IMR-90 (cell line): ENCODE data around the gene OR1M1. TPM values are rescaled to one million over a fixed set of nuclear protein-coding genes. Genes with fewer than 3 reads are reported as not detected.

Source experiments
- ATAC-seq: fragments of 200-7000 bp; cut with Tn5 transposase; 2 replicates; pipeline ENCODE4 v1.9.1; 2020; ENCODE audit warnings: low read depth, mild to moderate bottlenecking, moderate library complexity
- BruUV-seq: library from RNA; stranded (reverse); fragments of 400-500 nt; replicated peaks from 2 replicates; lab custom pipeline; 2021; lab: Mats Ljungman, UMichigan
- CTCF ChIA-PET: fragments of 300-600 bp; formaldehyde crosslinking; extraction: SDS; loops from one replicate; lab custom pipeline; 2021; ENCODE audit warnings: antibody characterized with exemption; lab: Yijun Ruan, JAX
- POLR2A ChIA-PET: fragments of 300-600 bp; sonication (Branson Sonifier 250); formaldehyde crosslinking; loops from one replicate; lab custom pipeline; 2022; ENCODE audit warnings: antibody characterized with exemption; ENCODE audit not compliant: unreplicated experiment; lab: Charles Lee
- DNase-seq: peaks from one replicate; pipeline ENCODE4 v3.0.0; 2013
- H2AFZ ChIP-seq: replicated peaks from 2 replicates; pipeline ENCODE3; 2013; ENCODE audit warnings: low read length, mild to moderate bottlenecking; ENCODE audit not compliant: poor library complexity
- H2AK5ac ChIP-seq: 2 replicates; pipeline ENCODE4 v1.6.1; 2013; ENCODE audit warnings: low read depth, low read length, inconsistent platforms
- H2AK9ac ChIP-seq: replicated peaks from 2 replicates; pipeline ENCODE3; 2013; ENCODE audit warnings: mild to moderate bottlenecking, low read depth, low read length, moderate library complexity; ENCODE audit not compliant: poor library complexity
- H2BK120ac ChIP-seq: 2 replicates; pipeline ENCODE4 v1.6.1; 2013; ENCODE audit warnings: low read depth, low read length, inconsistent platforms
- H2BK15ac ChIP-seq: 3 replicates; pipeline ENCODE4 v1.6.1; 2013; ENCODE audit warnings: low read depth, low read length, inconsistent platforms
- H2BK20ac ChIP-seq: 2 replicates; pipeline ENCODE4 v1.6.1; 2013; ENCODE audit warnings: low read depth, mild to moderate bottlenecking, inconsistent platforms, low read length, moderate library complexity
- H2BK5ac ChIP-seq: 2 replicates; pipeline ENCODE4 v1.6.1; 2013; ENCODE audit warnings: mild to moderate bottlenecking, low read depth, low read length, inconsistent platforms; ENCODE audit not compliant: poor library complexity, severe bottlenecking
- H3K14ac ChIP-seq: replicated peaks from 2 replicates; pipeline ENCODE4 v1.6.1; 2013; ENCODE audit warnings: low read depth, low read length, inconsistent platforms
- H3K18ac ChIP-seq: 2 replicates; pipeline ENCODE4 v1.6.1; 2013; ENCODE audit warnings: low read depth, low read length, control low read depth
- H3K23ac ChIP-seq: 2 replicates; pipeline ENCODE4 v1.6.1; 2013; ENCODE audit warnings: low read depth, low read length, inconsistent platforms
- H3K27ac ChIP-seq: 2 replicates; pipeline ENCODE4 v1.5.1; 2013; ENCODE audit warnings: mild to moderate bottlenecking, control low read depth, low read length; ENCODE audit not compliant: insufficient read depth
- H3K27me3 ChIP-seq: 2 replicates; pipeline ENCODE4 v1.6.1; 2013; ENCODE audit warnings: low read length; ENCODE audit not compliant: control insufficient read depth, insufficient read depth
- H3K36me3 ChIP-seq: 2 replicates; pipeline ENCODE4 v1.6.1; 2013; ENCODE audit warnings: low read length, mixed read lengths; ENCODE audit not compliant: control insufficient read depth, insufficient read depth
- H3K4ac ChIP-seq: 2 replicates; pipeline ENCODE4 v1.6.1; 2013; ENCODE audit warnings: low read depth, low read length, inconsistent platforms
- H3K4me1 ChIP-seq: 2 replicates; pipeline ENCODE4 v1.6.1; 2013; ENCODE audit warnings: low read length, mixed read lengths; ENCODE audit not compliant: control insufficient read depth, insufficient read depth
- H3K4me2 ChIP-seq: 2 replicates; pipeline ENCODE4 v1.6.1; 2013; ENCODE audit warnings: low read depth, mild to moderate bottlenecking, control low read depth, low read length, moderate library complexity
- H3K4me3 ChIP-seq: 2 replicates; pipeline ENCODE4 v1.5.1; 2013; ENCODE audit warnings: low read depth, mild to moderate bottlenecking, control low read depth, low read length, moderate library complexity; ENCODE audit not compliant: insufficient read depth
- H3K56ac ChIP-seq: 2 replicates; pipeline ENCODE4 v1.6.1; 2013; ENCODE audit warnings: low read length, inconsistent platforms; ENCODE audit not compliant: insufficient read depth; ENCODE audit errors: extremely low read depth
- H3K79me1 ChIP-seq, 2 experiments: 2 replicates each; pipeline ENCODE4 v1.6.1; 2013; ENCODE audit warnings: low read length in 2 of 2, inconsistent platforms in 1 of 2, low read depth in 1 of 2
- H3K9ac ChIP-seq: 2 replicates; pipeline ENCODE4 v1.6.1; 2013; ENCODE audit warnings: low read depth, low read length, control low read depth
- H3K9me1 ChIP-seq: 2 replicates; pipeline ENCODE4 v1.6.1; 2013; ENCODE audit warnings: low read length, inconsistent platforms; ENCODE audit not compliant: insufficient read depth
- H3K9me3 ChIP-seq: 2 replicates; pipeline ENCODE4 v1.6.1; 2013; ENCODE audit warnings: low read length; ENCODE audit not compliant: control insufficient read depth, insufficient read depth
- H4K20me1 ChIP-seq: 2 replicates; pipeline ENCODE4 v1.6.1; 2013; ENCODE audit warnings: low read length, inconsistent platforms; ENCODE audit not compliant: insufficient read depth
- H4K5ac ChIP-seq: 2 replicates; pipeline ENCODE4 v1.6.1; 2013; ENCODE audit warnings: mild to moderate bottlenecking, low read depth, low read length, control low read depth
- H4K8ac ChIP-seq, 2 experiments: 2 replicates each; pipeline ENCODE4 v1.6.1; 2013; ENCODE audit warnings: low read depth in 2 of 2, low read length in 2 of 2, control low read depth in 1 of 2, inconsistent platforms in 1 of 2
- H4K91ac ChIP-seq: 2 replicates; pipeline ENCODE4 v1.6.1; 2013; ENCODE audit warnings: low read depth, low read length, inconsistent platforms; ENCODE audit not compliant: insufficient read depth
- CEBPB ChIP-seq: IDR thresholded peaks from 2 replicates; pipeline ENCODE4 v1.6.1; 2012; ENCODE audit warnings: low read depth, low read length, improper control_type of control experiment
- MAZ ChIP-seq: IDR thresholded peaks from 2 replicates; pipeline ENCODE4 v1.6.1; 2012; ENCODE audit warnings: low read depth, mild to moderate bottlenecking, low read length, improper control_type of control experiment, moderate library complexity, borderline replicate concordance
- WGBS, 2 experiments: methylation state at CpG; one replicate each; pipeline versions ENCODE4 v1.1.5 to v1.1.7; 2013; ENCODE audit warnings: missing lambda C conversion rate in 2 of 2; ENCODE audit not compliant: insufficient read length in 1 of 2; ENCODE audit errors: extremely low coverage in 2 of 2; 5-methylcytosine and 5-hydroxymethylcytosine counted together
- dilution Hi-C: fragments of 300-500 bp; cut with HindIII; formaldehyde crosslinking; loops from one replicate; pipeline ENCODE4 v1.14.3; 2018; ENCODE audit warnings: low sequenced_read_pairs; ENCODE audit not compliant: unreplicated experiment
- in situ Hi-C: fragments of 300-500 bp; cut with MboI; formaldehyde crosslinking; loops from 3 replicates; pipeline ENCODE4 v1.14.3; 2019; ENCODE audit warnings: low sequenced_read_pairs, inconsistent platforms, mixed read lengths
- intact Hi-C: fragments of 100-400 bp; cut with micrococcal nuclease; formaldehyde crosslinking; loops from 2 replicates; pipeline ENCODE4 v1.10.0; 2022
- polyA plus RNA-seq, 3 experiments: library from polyadenylated mRNA; depleted of rRNA; stranded (reverse); fragments of >200 nt; gene quantifications; 2 replicates each; pipeline ENCODE4 v1.2.3, GENCODE V29; 2012; ENCODE audit warnings: low replicate concordance in 1 of 3
- total RNA-seq: library from RNA; depleted of rRNA; stranded (reverse); fragments of >200 nt; gene quantifications from 2 replicates; pipeline ENCODE4 v1.2.3, GENCODE V29; 2012
- TF ChIP-seq, protein P1 (sequence below): fragments of 150-350 bp; IDR thresholded peaks from 2 replicates; pipeline ENCODE4 v1.6.1; 2016; ENCODE audit warnings: low read depth, mild to moderate bottlenecking, low read length, moderate library complexity, borderline replicate concordance

The OR1M1 gene
- total and polyA plus RNA-seq, 2 of the 4 experiments (the other 2 are of a cell fraction) = not detected

DNA sequence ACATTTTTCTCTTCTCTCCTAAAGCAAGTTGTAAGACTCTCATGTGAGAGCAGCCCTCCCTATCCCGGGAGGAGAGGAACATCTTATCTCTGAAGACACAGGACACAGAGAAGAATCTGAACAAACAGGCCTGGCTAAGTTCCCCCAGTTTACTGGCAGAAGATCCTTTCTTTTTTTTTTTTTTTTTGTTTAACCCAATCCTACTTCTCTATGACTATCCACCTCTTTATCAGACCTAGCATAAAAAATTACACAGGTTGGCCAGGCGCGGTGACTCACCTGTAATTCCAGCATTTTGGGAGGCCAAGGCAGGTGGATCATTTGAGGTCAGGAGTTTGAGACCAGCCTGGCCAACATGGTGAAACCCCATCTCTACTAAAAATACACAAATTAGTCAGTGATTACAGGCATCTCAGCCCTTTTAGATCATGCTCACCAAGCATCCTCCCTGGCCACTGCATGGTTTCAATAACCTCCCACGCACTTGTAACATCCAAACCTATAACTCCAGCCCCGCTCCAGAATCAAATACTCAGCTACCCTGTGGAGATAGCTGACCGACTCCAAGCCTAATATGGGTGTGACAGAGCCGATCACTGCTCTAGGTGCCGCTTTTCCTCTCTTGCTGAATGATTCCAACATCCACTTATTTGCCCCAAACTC is 49.3 kb upstream of the OR1M1 start:
- in situ Hi-C loops = no loop called here

More for the DNA sequence above, 49.3 kb upstream of the OR1M1 start:
- Histone ChIP-seq H3K27ac (no peak overlapping the region), H3K4me2 (no peak overlapping the region), H3K9ac (no peak overlapping the region), H2BK20ac (no peak overlapping the region), H3K14ac (no peak overlapping the region), H2BK15ac (no peak overlapping the region), H3K4me1 (no peaks in the 10 kb centered on the region), H2BK120ac (no peak overlapping the region), H3K9me1 (no peaks in the 10 kb centered on the region), H3K27me3 (no peaks in the 10 kb centered on the region), H4K91ac (no peak overlapping the region), H4K20me1 (no peaks in the 10 kb centered on the region), H3K9me3 (peaks cover 28% of the 10 kb centered on the region), H4K5ac (no peak overlapping the region), H3K23ac (no peak overlapping the region), H3K4ac (no peak overlapping the region), H3K4me3 (no peak overlapping the region), H4K8ac (no peak overlapping the region), H3K79me1 (no peaks in the 10 kb centered on the region), H3K18ac (no peak overlapping the region), H2AFZ (no peak overlapping the region), H2AK9ac (no peak overlapping the region), H3K56ac (no peak overlapping the region), H2BK5ac (no peak overlapping the region), H2AK5ac (no peak overlapping the region), H3K36me3 (no peaks in the 10 kb centered on the region)
- TF ChIP-seq, protein P1, sequence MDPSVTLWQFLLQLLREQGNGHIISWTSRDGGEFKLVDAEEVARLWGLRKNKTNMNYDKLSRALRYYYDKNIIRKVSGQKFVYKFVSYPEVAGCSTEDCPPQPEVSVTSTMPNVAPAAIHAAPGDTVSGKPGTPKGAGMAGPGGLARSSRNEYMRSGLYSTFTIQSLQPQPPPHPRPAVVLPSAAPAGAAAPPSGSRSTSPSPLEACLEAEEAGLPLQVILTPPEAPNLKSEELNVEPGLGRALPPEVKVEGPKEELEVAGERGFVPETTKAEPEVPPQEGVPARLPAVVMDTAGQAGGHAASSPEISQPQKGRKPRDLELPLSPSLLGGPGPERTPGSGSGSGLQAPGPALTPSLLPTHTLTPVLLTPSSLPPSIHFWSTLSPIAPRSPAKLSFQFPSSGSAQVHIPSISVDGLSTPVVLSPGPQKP = no peak
- TF ChIP-seq CEBPB = no peak
- TF ChIP-seq MAZ = no peak
- intact Hi-C loops = no loop called here
- CTCF ChIA-PET = no interaction called here
- ATAC-seq = no peak
- 40% methylated on average over 3 of the region's 8 CpGs; no CpG with 5 or more reads in 1 of the 2 experiments for WGBS, 2 experiments
- DNase-seq = no peak
- dilution Hi-C loops = no loop called here
- BruUV-seq = no TSS peak
- POLR2A ChIA-PET = no interaction called here
